K562 (cell line): ENCODE measurements around the gene LRRC31.

Source experiments
- EZH2 ChIP-seq: IDR thresholded peaks from 2 replicates; pipeline ENCODE4 v1.6.1; 2012; ENCODE audit warnings: low read depth, mild to moderate bottlenecking, inconsistent platforms, low read length, borderline replicate concordance
- KDM2B ChIP-seq: fragments of 250-450 bp; sonication (Bioruptor Pico); IDR thresholded peaks from 2 replicates; pipeline ENCODE4 v1.8.0; 2021; ENCODE audit warnings: mild to moderate bottlenecking, moderate library complexity
- MXD1 ChIP-seq: fragments of 250-450 bp; sonication (Bioruptor Pico); IDR thresholded peaks from 2 replicates; pipeline ENCODE4 v1.8.0; 2021; ENCODE audit warnings: borderline replicate concordance, mild to moderate bottlenecking, moderate library complexity; ENCODE audit not compliant: poor library complexity, severe bottlenecking
- POLR2AphosphoS5 ChIP-seq: IDR thresholded peaks from 2 replicates; pipeline ENCODE4 v1.6.1; 2011; ENCODE audit warnings: mild to moderate bottlenecking, low read depth, low read length, moderate library complexity; ENCODE audit not compliant: control insufficient read depth, insufficient read depth
- SNIP1 ChIP-seq: fragments of 450-650 bp; IDR thresholded peaks from 2 replicates; pipeline ENCODE4 v1.7.1; 2017; ENCODE audit warnings: low read depth, mild to moderate bottlenecking
- ZBTB7A ChIP-seq: IDR thresholded peaks from 2 replicates; pipeline ENCODE4 v1.6.1; 2011; ENCODE audit warnings: low read depth, mild to moderate bottlenecking, low read length, moderate library complexity, borderline replicate concordance; ENCODE audit not compliant: control insufficient read depth
- ZFP36 ChIP-seq: fragments of 150-350 bp; IDR thresholded peaks from 2 replicates; pipeline ENCODE4 v1.6.1; 2018; ENCODE audit warnings: low read length, low read depth; ENCODE audit not compliant: partially characterized antibody
- ZNF263 ChIP-seq: sonication (generic); formaldehyde crosslinking; IDR thresholded peaks from 2 replicates; pipeline ENCODE4 v1.8.0; 2022; ENCODE audit warnings: mild to moderate bottlenecking, missing genetic modification reagents, borderline replicate concordance
- ZNF384 ChIP-seq: IDR thresholded peaks from 2 replicates; pipeline ENCODE4 v1.6.1; 2012; ENCODE audit warnings: low read depth, low read length, improper control_type of control experiment

- TF ChIP-seq ZNF263: no peak
- no peak for TF ChIP-seq ZFP36
- TF ChIP-seq SNIP1: no peak
- TF ChIP-seq MXD1 (CRISPR knock-in tag): no peak
- TF ChIP-seq ZNF384: no peak
- no peak for TF ChIP-seq POLR2AphosphoS5
- no peak for TF ChIP-seq EZH2
- no peak for TF ChIP-seq KDM2B
- TF ChIP-seq ZBTB7A: no peak
These were observed 6.3 kb downstream of the LRRC31 start for GRCh38 chr3:169863458-169863899.
